Hematopoietic multipotent progenitor cell treated with erythropoietin and hydrocortisone succinate and interleukin-3 and kit ligand, for 17 days (in vitro differentiated cells): Measurements from ENCODE around the gene USP11.

Experiments used
- DNase-seq: peaks from one replicate; pipeline ENCODE4 v3.0.0-alpha.2; 2015; ENCODE audit warnings: low spot score

Gene USP11

GRCh38 chrX:47232803-47233332 lies at the start of gene USP11:
Gene USP11, plus strand, starts transcription at chrX:47233009. Its CDS starts 35 bp downstream, at chrX:47233044.
- no peak for DNase-seq

- no peak for DNase-seq
Observed at GRCh38 chrX:47184486-47184885, 48.3 kb upstream of the USP11 start.

- no peak for DNase-seq
Observed at GRCh38 chrX:47185241-47185640, 47.6 kb upstream of the USP11 start.

GRCh38 chrX:47186096-47186740 lies 46.6 kb upstream of the USP11 start:
- no peak for DNase-seq

GRCh38 chrX:47187106-47187677 lies 45.6 kb upstream of the USP11 start:
- DNase-seq = no peak

- no peak for DNase-seq
Observed at GRCh38 chrX:47189906-47190305, 42.9 kb upstream of the USP11 start.

- peak; percentile 72 for DNase-seq
Observed at GRCh38 chrX:47190445-47191269, 42.2 kb upstream of the USP11 start.

GRCh38 chrX:47191331-47191730 lies 41.5 kb upstream of the USP11 start:
- DNase-seq = no peak

GRCh38 chrX:47191806-47192401 lies 40.9 kb upstream of the USP11 start:
- DNase-seq = no peak

GRCh38 chrX:47193475-47194193 lies 39.2 kb upstream of the USP11 start, which contains the start of gene UBA1:
Gene UBA1, plus strand, starts transcription at chrX:47193829. Its CDS starts 4,974 bp downstream, at chrX:47198803.
- peak; percentile 95 for DNase-seq

- DNase-seq = no peak
Observed at GRCh38 chrX:47194194-47194787, 38.5 kb upstream of the USP11 start.

- DNase-seq = no peak
Observed at GRCh38 chrX:47196098-47196497, 36.7 kb upstream of the USP11 start.

- no peak for DNase-seq
Observed at GRCh38 chrX:47197526-47197925, 35.3 kb upstream of the USP11 start.

GRCh38 chrX:47198026-47198686 lies 34.7 kb upstream of the USP11 start:
- no peak for DNase-seq

GRCh38 chrX:47198687-47199080 lies 34.1 kb upstream of the USP11 start:
- no peak for DNase-seq

GRCh38 chrX:47199286-47199685 lies 33.5 kb upstream of the USP11 start:
- DNase-seq = no peak

- DNase-seq = no peak
Observed at GRCh38 chrX:47200385-47201150, 32.2 kb upstream of the USP11 start.

GRCh38 chrX:47201345-47201944 lies 31.4 kb upstream of the USP11 start:
- DNase-seq = no peak

- DNase-seq = no peak
Observed at GRCh38 chrX:47202316-47202715, 30.5 kb upstream of the USP11 start.

GRCh38 chrX:47202877-47203276 lies 29.9 kb upstream of the USP11 start:
- no peak for DNase-seq
